Activated CD4-positive, alpha-beta T cell treated with anti-CD3 and anti-CD28 coated beads, Interleukin-2, amount 50 U/mL, for 1 hour (primary cell): ENCODE data around the gene SEPTIN6.

Source experiments
- DNase-seq: peaks from one replicate; pipeline ENCODE4 v3.0.0-alpha.2; 2020

Gene SEPTIN6

DNA sequence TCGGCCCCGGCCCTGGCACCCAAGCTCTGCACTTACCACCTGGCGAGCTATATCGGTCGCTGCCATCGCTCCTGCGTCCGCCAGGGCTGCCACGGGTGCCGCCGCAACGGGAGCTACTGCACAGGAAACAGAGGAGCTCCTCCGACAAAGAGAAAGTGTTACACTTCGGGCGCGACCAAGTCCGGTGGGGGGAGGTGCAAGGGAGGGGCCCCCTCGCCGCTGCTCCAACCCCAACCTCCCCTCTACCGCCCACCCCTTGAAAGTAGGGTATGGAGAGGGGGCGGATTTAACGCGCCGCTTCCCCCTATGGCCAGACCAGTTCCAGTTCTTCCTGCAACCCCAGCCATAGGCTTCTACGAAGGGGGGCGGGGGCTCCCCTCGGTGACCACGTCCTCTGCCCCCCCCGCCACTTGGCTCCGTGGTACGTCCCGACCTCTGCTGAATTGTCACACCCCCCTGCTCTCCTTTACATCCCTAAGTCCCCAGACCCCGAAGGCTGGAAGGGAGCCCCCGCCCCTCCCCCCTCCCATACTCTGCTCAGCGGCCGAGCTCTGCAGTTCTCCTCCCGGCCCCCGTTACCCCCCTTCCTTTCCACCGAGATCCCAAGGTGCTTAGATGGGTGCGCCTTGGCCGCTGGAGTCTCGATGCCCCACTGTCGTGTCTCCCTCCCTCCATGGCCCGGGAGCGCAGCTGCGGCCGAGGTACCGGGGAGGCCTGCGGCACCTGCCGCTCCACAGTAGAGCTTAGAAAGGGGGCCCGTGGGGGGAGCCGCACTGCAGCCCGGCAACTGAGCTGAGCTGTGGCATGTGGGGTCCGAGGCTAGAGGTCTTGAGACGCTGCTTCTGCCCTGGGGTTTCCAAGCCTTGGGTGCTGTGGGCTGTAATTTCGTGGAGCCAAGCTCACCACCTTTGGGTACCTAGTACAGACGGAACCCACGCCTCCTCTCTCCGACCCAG is at the start of gene SEPTIN6:
Gene SEPTIN6 (minus strand): TSS at position 129 of the 956 bp plus-strand sequence. CDS start 63 bp downstream, at position 66.
- peak; percentile 78 for DNase-seq

DNA sequence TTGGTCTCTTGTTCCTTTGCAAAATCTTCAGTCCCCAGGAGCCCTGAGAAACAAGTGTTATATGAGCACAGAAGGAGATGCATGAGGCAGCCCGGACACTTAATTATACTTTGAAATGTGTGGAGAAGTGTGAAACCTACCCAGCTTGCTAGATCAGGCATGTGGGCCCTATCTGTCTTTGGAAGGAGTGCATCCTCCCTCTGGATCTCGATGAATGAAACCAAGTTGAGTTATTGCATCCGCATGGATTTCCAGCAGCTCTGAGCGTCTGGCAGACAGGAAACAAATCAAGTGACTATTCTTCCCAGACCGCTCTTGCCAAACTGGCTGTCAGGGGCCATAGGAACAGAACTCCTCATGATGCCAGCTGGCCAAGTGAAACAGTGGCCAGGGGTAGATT is 45.8 kb upstream of the SEPTIN6 start:
- DNase-seq: no peak

DNA sequence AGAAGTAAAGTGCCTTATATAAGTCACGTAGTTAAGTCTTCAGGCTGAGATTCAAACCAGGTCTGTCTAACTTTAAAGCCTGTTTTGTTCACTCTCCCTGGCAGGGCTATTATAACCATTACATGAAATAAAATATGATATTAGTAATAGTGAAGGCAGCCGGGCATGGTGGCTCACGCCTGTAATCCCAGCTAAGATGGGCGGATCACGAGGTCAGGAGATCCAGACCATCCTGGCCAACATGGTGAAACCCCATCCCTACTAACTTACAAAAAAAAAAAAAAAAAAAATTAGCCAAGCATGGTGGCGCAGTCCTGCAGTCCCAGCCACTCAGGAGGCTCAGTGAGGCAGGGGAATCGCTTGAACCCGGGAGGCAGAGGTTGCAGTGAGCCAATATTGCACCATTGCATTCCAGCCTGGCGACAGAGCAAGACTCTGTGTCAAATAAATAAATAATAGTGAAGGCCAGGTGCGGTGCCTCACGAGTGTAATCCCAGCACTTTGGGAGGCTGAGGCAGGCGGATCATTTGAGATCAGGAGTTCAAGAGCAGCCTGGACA is 43.3 kb upstream of the SEPTIN6 start:
- DNase-seq: no peak

DNA sequence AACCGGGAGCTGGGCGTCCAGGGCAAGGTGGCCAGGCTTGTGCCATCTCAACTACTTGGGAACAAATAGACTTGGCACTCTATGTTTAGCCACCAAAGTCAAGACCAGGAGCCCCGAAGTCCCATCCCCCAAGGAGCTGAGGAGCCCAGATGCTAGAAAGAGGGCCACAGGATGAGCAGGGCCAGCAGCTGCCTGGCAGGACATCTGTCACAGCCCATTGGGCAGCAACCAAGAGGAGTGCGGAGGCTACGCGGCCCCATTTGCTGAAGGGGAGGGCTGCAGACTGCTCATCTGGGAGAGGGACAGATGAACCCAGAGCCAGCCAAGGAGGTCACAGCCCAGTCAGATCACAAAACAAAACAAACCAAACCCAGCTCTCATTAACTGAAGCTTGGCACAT is 42.5 kb upstream of the SEPTIN6 start:
- no peak for DNase-seq

DNA sequence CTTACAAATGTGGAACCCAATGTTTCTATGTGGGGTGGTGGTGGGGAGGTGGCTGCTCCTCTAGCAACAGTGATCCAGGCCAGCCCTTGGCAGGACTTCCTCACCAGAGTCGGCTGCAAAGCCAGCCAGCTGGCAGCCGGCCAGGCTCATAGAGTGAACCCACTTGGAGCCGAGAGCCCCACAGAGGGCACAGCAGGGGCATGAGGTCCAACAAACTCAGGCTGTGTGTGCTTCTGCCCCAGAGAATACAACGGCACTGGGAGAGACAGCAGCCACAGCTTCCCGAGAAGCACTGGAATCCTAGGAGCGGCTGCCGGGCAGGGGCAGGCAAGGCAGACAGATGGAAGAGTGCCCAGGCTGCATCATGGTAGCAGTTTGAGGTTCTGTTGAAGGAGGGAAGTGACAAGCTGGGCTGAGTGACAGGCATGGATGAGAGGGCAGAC is 42.0 kb upstream of the SEPTIN6 start:
- no peak for DNase-seq

DNA sequence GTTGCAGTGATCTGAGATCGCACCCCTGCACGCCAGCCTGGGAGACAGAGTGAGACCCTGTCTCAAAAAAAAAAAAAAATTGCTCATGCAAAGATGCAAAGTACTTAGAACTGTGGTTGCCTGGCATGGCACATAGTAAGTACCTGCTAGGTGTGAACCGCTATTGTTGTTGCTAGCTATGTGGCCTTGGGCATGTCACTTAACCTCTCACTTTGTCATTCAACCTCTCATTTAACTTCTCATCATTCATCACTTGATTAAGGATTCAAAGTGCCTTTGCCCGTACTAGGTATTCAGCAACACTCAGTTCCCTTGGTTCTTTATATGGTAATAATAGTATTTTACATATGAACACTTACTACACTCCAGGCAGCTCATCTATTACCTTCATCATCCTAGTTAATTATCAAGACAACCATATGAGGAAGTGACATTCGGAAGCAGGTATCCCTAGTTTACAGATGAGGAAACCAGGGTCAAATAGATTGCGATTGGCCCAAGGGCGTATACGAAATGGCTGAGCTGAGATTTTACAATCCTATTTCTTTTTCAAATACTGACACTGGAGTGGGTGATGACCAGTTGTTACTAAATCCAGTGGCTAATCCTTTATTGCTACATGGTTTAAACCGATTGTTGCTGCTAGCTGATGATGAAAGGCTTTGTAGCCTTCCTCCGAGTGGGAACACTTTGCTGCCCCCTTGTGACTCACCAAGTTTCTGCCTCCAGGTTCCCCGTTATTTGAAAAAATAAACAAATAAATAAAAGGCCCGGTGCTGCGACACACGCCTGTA is 36.6 kb upstream of the SEPTIN6 start:
- DNase-seq: peak; percentile 64

DNA sequence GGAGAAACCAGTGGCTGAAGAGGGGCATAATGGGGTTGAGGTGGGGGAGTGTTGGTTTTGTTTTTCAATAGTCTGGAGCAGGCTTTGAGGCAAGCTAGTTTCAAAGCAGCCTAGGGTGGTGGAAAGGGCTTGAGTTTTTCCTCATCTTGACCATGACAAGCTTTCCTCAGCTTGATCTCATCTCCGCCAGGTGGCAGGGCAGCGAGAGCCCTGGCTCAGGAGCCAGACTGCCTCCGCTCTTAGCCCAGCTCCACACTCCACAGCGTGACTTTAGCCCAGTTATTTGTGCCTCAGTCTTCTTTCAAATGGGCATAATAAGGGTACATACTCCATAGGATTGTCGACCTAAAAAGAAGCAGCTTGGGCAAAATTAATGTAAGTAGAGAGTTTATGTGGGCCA is 35.5 kb upstream of the SEPTIN6 start:
- DNase-seq: no peak

DNA sequence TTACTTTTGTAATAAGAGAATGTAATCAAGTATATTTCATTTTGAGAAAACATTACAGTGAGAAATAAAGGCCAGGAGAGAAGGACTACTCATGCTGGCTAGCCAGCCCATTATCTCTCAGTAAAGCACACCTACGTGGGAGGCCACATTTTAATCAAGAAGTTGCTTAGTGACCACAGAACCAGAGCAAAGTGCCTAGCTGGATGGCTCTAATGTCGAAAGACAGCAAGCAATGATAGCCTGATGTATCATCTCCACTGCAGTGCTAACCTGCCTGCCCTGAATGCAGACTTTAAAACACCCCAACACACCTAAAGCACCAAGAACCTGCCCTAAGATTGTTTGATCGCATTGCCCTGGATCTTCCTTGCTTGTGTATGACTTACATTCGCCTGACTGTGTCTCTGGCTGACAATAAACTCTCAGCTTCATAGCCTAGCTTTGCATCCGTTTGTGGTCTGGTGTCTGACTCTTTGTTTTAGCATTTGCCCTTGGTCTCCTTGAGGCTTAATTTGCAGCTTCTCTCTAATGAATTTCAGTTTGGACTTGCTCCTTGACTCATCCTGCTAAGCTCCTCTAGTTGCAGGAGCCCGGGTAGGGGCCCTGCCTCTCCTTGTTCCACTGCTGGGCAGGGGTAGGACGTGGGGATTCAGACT is 34.1 kb upstream of the SEPTIN6 start:
- DNase-seq: peak; percentile 4

DNA sequence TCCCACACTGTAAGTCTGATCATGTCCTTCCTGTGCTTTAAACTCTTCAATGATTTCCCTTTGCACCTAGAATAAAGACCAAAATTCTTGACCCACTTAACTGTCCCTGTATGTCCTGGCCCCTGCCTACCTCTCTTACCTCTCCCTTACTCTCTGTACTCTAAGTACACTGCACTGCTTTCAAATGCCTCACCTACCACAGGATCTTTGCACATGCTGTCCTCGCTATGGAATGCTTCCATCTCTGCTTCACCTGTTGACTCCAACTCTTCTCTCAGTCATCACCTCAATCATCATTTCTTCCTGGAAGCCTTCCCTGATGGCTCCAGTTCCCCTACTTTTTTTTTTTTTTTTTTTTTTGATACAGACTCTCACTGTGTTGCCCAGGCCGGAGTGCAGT is 29.0 kb upstream of the SEPTIN6 start:
- DNase-seq: no peak

DNA sequence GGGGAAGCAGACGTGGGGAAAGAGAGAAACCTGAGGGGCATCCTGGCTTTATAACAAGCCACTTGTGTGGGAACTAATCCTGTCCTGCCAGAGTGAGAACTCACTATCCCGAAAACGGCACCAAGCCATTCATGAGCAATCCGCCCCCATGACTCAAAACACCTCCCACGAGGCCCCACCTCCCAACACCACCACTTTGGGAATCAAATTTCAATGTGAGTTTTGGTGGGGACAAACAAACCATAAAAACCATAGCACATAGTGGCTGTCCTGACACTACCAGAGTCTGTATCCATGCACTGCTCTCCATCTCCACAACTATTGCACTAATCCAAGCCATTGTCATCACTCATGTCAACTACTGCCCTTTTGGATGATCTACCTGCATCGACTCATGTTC is 28.5 kb upstream of the SEPTIN6 start:
- DNase-seq: no peak

DNA sequence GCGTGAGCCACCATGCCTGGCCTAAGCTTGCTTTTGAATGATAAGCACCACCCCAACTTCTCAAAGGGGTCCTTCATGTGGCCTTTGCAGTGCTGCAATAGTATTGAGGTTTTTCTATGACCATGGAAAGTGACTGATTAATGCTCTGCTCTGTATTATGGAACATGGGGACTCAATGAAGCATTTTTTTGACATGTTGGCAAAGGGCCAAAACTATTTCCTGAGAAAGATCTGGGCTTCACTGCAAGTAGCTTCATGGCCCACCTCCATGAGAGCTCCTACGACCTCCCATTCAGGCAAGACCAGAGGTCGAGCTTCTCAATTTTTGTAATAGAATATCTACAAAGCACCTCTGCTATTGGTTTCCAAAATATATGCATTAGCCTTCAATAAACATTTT is 16.7 kb upstream of the SEPTIN6 start:
- no peak for DNase-seq

DNA sequence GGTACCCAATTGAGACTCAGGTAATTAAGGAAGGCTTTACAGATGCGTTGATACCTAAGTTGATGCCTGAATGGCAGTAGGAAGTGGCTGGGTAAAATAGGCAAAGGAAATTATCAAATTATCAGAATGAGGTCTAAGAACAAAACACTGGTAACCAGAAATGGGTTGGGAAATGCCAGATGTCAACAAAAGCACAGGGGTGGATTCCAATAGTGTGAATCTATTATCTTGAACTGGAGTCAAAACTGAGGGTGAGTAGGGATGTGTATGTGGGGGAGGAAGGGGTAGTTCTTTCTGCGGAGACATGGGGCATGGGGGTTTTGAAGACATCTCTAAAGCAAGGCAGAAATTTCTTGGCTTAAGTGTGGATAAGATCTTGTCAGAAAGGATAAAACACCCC is 16.0 kb upstream of the SEPTIN6 start:
- DNase-seq: no peak

DNA sequence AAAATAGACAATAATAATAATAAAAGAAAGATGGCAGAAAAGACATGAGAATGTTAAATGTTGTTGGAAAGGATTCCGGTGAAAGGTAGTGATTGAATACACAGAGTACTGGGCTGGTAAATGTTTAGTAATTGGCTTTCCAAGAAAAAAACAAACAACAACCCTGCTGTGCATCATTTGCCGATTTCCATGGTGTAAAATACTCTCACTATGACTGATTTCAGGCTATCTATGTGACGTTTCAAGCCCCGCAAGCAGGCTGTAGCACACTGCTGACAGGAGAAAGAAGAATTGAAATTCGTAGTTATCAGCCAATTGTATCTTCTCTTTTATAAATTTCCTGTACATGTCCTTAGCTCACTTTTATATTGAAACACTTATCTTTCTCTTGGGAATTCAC is 13.6 kb upstream of the SEPTIN6 start:
- DNase-seq: no peak

DNA sequence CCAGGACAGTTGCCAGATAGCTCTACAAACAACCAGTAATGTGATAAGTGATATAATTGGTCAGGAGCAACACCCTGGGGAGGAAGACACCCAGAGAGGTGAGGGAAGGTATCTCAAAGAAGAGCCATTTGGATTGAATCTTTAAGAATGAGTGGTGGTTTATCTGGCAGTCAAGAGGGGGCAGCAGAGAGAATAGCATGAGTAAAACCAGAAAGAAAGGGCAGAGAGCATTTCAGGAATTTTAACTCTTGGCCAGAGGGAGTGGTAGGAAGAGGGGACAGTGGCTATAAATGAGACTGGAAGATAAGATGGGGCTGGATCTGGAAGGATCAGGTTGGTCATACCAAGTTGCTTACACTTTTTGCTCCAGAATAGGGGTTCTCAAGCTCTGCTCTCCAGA is 5.9 kb upstream of the SEPTIN6 start:
- no peak for DNase-seq

DNA sequence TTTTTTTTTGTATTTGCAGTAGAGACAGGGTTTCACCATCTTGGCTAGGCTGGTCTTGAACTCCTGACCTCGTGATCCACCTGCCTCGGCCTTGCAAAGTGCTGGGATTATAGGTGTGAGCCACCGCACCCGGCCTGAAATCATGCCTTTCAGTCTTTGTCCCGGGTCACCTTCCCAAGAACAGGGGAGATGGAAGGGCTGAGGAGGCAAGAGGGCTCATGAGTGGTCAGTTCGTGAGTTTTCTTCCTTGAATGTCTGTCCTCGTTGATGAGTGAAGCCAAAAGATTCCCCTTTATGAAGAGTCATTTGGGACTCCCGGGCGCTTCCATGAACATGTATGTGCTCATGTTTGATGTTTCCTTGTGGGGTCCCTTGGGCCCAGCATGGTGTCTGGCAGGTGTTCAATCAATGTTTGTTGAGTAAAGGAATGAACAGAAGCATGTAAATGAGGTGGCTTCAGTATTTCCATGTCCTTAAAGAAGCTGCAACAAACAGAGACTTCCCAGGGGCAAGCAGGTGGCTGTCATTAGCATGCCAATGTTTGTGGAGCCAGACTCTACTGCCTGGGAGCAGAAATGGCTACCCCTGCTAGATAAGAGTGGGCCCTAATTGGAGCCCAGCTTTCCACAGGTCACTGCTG is 3.4 kb upstream of the SEPTIN6 start:
- no peak for DNase-seq

DNA sequence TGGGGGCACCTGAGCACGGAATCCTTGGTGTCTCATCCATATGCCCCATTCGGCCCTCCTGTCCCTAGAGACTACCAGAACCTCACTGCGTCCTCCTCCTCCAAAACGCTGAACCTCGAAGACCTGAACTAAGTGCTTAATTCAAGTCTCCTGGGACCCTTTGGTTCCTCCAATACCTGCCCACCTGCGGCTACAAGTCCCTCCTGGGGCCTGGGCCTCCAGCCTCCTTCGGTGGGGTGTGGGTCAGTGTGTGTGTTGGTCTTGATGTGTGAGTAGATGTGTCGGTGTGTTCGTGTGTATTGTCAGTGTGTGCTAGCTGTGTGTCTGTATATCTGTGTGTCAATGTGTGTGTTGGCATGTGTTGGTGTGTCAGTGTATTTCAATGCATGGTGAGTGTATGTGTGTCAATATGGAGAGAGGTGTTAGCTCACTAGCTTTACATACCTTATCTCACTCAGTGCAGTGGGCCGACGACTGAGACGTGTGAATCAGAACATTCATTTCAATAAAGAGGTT is 2.6 kb upstream of the SEPTIN6 start:
- no peak for DNase-seq

DNA sequence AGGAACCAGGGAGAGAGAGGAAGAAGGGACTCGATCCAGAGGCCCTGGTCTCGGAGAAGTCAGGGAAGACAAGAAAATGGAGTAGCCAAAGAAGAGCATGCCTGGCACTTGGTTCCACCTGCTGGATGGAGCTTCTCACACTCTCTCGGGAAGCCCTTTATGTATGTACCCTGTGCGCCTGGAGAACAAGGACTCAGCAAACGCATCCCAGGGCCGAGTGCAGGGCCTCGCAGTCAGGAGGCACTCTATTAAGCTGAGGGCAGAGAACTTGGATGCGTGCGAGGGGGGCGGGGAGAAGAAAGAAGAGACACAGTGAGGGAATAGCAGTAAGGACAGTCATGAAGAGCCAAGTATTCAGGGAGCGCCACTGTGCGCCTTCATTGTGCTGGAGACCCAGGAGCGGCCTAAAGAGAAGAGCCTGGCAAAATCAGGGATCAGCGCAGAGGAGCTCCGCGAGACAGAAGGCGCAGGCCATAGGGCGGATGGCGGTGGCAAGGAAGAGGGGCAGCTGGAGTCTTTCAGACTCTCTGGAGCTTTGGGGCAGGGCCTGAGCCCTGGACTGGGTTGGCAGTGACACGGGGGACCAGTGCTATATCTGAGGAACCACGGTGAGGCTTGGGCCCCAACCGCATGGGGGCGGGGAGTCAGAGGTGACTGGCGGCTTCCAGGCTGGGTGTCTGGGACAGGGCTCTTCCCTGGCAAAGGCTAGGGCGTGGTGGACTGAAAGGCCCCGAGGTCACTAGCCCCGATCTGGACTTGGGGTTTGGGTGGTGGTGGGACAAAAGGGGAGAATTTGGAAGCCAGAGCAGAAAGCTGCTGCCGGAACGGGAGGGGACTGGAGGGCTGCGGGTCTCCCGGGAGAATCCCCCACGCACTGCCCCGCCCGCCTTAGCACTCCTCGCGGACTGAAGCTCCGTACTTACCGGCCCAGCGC is 1.9 kb upstream of the SEPTIN6 start:
- DNase-seq: no peak

DNA sequence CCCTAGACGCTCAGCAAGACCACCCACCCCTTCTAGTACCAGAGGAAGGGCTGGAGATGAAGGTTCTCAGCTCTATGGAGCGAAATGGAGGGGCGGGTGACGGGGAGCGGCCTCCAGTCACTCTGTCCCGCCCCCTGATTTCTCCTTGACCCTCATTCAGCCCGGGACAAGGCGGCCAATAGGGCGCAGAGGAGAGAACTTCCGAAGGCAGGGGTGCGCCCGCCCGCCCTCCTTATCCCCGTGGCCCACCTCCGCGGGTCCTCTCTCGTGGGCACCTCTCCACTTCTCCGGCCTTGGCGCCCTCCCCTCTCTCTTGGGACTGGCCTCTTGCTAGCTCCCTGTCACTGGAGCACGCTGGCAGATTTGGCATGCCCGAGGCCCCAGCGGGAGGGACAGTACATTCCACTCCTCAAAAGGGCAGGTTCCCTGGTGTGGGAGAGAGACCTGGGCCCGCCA is 1.1 kb upstream of the SEPTIN6 start:
- no peak for DNase-seq

DNA sequence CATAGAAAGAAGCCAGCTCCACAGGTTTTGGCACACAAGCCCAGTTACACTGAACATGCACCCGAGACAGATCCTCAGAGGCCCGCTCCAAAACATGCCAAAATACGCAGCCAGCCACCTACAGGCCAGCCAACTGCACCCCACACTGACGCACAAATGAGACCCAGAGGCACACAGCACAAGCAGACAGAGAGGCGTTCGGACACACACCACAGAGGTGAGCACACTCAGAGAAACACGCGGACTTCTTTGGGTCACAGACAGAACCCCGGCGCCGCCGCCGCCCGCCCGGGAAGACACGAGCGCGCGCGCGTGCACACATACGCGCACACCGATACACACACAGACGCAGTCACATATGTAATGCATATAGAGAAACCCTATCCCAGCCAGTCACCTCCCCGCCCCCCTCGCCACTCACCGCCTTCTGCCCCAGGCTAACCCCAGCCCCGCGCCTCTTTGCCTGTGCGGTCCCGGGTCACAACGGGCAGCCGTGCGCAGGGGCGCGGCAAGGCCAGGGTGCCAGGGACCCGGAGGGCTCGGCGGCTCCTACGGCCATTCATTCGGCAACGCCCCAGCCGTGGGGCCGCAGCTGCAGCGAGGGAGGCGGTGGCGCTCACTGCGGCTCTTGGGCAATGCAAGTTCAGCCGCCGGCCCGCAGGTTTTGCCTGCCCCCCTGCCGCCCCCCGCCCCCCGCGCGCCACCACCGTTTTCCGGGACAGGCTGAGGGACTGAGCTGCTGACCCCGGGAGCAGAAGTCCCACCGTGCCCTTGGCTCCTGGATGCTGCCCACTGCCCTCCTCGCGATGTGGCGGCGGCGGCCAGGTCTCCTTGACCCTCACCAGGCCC is 553 bp downstream of the SEPTIN6 start:
- DNase-seq: peak; percentile 66
